Right lobe of liver (tissue), 6 donors: ENCODE data around the gene MIA. TPM values are rescaled to one million over a fixed set of nuclear protein-coding genes. Genes with fewer than 3 reads are reported as not detected.

ENCODE experiments used
- ATAC-seq, 4 donors: fragments of 200-7000 bp; cut with Tn5 transposase; one replicate each; pipeline ENCODE4 v1.9.1; 2020; ENCODE audit warnings: mild to moderate bottlenecking in 4 of 4, moderate library complexity in 4 of 4
- DNase-seq, 3 donors: peaks; one replicate each; pipeline ENCODE4 v3.0.0-alpha.2; 2020
- H3K27ac ChIP-seq, 3 donors: fragments of 200-600 bp; one replicate each; pipeline ENCODE4 v1.8.0; 2022
- H3K27me3 ChIP-seq, 2 donors: fragments of 200-600 bp; one replicate each; pipeline ENCODE4 v1.8.0; 2022
- H3K36me3 ChIP-seq, 4 donors: fragments of 200-600 bp; sonication (generic) in 1 of 4; one replicate each; pipeline versions ENCODE4 v1.5.1 to v1.8.0; 2017 to 2022; ENCODE audit warnings: control low read depth in 1 of 4
- H3K4me1 ChIP-seq, 4 donors: fragments of 200-600 bp; sonication (generic) in 1 of 4; one replicate each; pipeline versions ENCODE4 v1.5.1 to v1.8.0; 2017 to 2022; ENCODE audit warnings: control low read depth in 1 of 4
- H3K4me3 ChIP-seq, 3 donors: fragments of 200-600 bp; one replicate each; pipeline ENCODE4 v1.8.0; 2022
- H3K9me3 ChIP-seq, 4 donors: fragments of 200-600 bp; sonication (generic) in 1 of 4; one replicate each; pipeline versions ENCODE4 v1.5.1 to v1.8.0; 2017 to 2022; ENCODE audit warnings: control low read depth in 1 of 4
- POLR2A ChIP-seq: fragments of 450-650 bp; IDR thresholded peaks from one replicate; pipeline ENCODE4 v1.6.1; 2017; ENCODE audit warnings: antibody characterized with exemption, mild to moderate bottlenecking
- WGBS: methylation state at CpG from one replicate; pipeline ENCODE4 v1.1.6; 2018; ENCODE audit warnings: low coverage, low lambda C conversion rate; ENCODE audit not compliant: insufficient coverage; ENCODE audit errors: missing lambda C conversion rate; 5-methylcytosine and 5-hydroxymethylcytosine counted together
- intact Hi-C, 2 donors: fragments of 100-400 bp; cut with DNase I; formaldehyde crosslinking; loops; one replicate each; pipeline versions ENCODE4 v1.11.2 to v1.14.1; 2022
- total RNA-seq, 6 experiments: library from RNA; depleted of rRNA in 2 of 6; stranded (reverse); fragments of >200 nt in 2 of 6; fragmentation: NEBNext Ultra II Directional in 3 of 6; extraction: Animal tissue kit (Norgen Biotek cat#: 25700) in 3 of 6; gene quantifications; one replicate each; pipeline versions ENCODE4 v1.1.0 to v1.2.4, GENCODE V29; 2016 to 2023
- TF ChIP-seq, protein P1 (sequence below), 4 donors: fragments of 200-600 bp in 3 of 4; fragments of 450-650 bp in 1 of 4; IDR thresholded peaks; one replicate each; pipeline versions ENCODE4 v1.5.1 to v1.8.0; 2016 to 2022; ENCODE audit warnings: antibody characterized with exemption in 4 of 4, mild to moderate bottlenecking in 2 of 4
- donor health status: DM: no; HTN: yes; CAD: no.
- donor health status: DM: no; HTN: no; CAD: no.
- donor health status: DM: no; HTN: no; CAD: no.
- donor health status: DM: no; HTN: yes; CAD: no.
- donor health status: DM: no; HTN: yes; CAD: no.

The MIA gene
- total RNA-seq, 6 experiments from 2014 or later, result 0.86 to 1.9 (median 1.1) TPM; not detected in 3

DNA sequence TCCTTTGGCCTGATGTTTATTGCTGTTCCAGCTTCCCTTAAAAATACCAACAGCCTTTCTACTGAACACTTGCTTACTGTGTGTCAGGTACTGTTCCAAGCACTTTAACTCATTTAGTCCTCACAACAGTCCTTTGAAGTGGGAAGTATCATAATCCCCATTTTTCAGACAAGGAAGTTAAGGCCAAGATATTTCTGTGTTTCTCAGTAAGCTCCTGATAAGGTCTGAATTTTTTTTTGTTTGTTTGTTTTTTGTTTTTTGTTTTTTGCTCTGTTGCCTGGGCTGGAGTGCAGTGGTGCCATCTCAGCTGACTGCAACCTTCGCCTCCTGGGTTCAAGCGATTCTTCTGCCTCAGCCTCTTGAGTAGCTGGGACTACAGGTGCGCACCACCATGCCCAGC lies 16.8 kb upstream of the MIA start:
- ATAC-seq (no peak), DNase-seq (no peak)
- Histone ChIP-seq H3K36me3 (peaks cover 17 to 76% (median 48%) of the 10 kb centered on the region in 4 donors), H3K9me3 (no peaks in the 10 kb centered on the region), H3K4me1 (peaks cover 0 to 34% (median 11%) of the 10 kb centered on the region in 4 donors), H3K4me3 (no peak overlapping the region), H3K27me3 (no peaks in the 10 kb centered on the region), H3K27ac (no peak overlapping the region)
- TF ChIP-seq POLR2A, result no peak
- TF ChIP-seq, protein P1, sequence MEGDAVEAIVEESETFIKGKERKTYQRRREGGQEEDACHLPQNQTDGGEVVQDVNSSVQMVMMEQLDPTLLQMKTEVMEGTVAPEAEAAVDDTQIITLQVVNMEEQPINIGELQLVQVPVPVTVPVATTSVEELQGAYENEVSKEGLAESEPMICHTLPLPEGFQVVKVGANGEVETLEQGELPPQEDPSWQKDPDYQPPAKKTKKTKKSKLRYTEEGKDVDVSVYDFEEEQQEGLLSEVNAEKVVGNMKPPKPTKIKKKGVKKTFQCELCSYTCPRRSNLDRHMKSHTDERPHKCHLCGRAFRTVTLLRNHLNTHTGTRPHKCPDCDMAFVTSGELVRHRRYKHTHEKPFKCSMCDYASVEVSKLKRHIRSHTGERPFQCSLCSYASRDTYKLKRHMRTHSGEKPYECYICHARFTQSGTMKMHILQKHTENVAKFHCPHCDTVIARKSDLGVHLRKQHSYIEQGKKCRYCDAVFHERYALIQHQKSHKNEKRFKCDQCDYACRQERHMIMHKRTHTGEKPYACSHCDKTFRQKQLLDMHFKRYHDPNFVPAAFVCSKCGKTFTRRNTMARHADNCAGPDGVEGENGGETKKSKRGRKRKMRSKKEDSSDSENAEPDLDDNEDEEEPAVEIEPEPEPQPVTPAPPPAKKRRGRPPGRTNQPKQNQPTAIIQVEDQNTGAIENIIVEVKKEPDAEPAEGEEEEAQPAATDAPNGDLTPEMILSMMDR (IDR thresholded peaks at IDR 0.05), result no peak
- intact Hi-C loops, result no loop called here
- WGBS, result 94% methylated on average over 2 of the region's 3 CpGs

DNA sequence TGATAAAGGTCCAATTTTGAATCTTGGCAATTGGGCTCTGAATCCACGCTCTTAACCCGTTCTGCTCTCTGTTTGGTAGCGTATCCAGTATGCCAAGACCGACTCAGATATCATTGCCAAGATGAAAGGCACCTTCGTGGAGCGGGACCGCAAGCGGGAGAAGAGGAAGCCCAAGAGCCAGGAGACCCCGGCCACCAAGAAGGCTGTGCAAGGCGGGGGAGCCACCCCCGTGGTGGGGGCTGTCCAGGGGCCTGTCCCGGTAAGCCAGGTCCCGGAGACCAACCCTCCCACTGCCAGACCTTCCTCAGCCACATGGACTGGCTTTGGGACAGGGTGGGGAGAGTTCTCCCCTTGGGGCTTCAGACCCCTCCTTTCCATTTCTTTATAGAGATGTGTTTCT lies 16.0 kb upstream of the MIA start:
- peaks cover 0 to 26% (median 7%) of the 10 kb centered on the region in 4 donors for H3K4me1 ChIP-seq
- H3K27ac ChIP-seq, result no peak overlapping the region
- 83% methylated on average over 1 of the region's 13 CpGs for WGBS
- DNase-seq, result no peak
- H3K9me3 ChIP-seq, result no peaks in the 10 kb centered on the region
- peaks cover 22 to 84% (median 55%) of the 10 kb centered on the region in 4 donors for H3K36me3 ChIP-seq
- H3K27me3 ChIP-seq, result no peaks in the 10 kb centered on the region
- ATAC-seq, result no peak
- H3K4me3 ChIP-seq, result no peak overlapping the region
- TF ChIP-seq, protein P1 (IDR thresholded peaks at IDR 0.05), result no peak
- TF ChIP-seq POLR2A, result no peak
- intact Hi-C loops, result no loop called here

DNA sequence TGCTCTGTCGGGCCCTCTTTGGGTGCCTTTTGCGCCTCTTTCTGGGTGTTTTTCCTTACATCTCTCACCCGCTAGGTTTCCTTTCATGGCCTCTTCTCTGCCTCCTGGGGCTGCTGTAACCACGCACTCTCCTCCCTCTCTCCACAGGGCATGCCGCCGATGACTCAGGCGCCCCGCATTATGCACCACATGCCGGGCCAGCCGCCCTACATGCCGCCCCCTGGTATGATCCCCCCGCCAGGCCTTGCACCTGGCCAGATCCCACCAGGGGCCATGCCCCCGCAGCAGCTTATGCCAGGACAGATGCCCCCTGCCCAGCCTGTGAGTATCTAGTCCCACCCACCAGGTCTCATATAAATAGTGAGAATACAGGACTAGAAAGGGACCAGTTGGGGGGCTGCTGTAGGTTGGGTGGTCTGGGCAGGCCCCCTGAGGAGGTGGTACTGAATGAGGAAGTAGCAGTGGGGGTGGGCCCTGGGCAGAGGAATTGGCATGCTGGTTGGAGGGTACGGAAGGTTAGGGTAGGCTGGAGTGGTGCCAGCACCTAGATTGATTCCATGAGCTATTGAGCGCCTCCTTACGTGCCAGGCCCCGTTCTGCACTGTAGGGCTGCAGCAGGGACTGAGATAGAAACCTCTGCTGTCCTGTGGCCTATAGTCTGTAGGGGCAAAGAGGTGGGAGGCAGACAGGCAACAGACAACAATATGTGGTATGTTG lies 12.4 kb upstream of the MIA start:
- no peaks in the 10 kb centered on the region for H3K9me3 ChIP-seq
- intact Hi-C loops, result no loop called here
- peaks cover 38 to 91% (median 60%) of the 10 kb centered on the region in 4 donors for H3K36me3 ChIP-seq
- no peak for ATAC-seq
- peak overlapping the region in 2 of 3 donors; percentile 0 to 38 for H3K27ac ChIP-seq
- 94% methylated on average over 5 of the region's 17 CpGs for WGBS
- H3K27me3 ChIP-seq, result no peaks in the 10 kb centered on the region
- H3K4me1 ChIP-seq, result no peaks in the 10 kb centered on the region
- no peak overlapping the region for H3K4me3 ChIP-seq
- TF ChIP-seq, protein P1 (IDR thresholded peaks at IDR 0.05), result no peak
- TF ChIP-seq POLR2A, result no peak
- DNase-seq, result no peak

DNA sequence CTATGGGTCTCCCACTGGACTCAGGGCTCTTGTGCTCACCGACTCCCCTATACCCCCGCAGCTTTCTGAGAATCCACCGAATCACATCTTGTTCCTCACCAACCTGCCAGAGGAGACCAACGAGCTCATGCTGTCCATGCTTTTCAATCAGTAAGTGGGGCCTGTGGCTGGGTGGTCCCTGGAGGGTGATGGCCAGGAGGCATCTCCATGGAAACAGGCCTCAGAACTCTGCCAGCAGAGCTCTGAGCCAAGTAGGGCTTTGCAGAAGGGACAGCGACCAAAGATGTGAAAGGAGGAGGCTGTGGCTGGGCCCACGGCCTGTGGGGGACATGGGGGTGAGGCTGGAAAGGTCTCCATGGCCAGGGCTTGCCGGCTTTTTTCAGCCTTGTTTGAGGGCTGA lies 11.8 kb upstream of the MIA start:
- WGBS, result 100% methylated on average over 2 of the region's 7 CpGs
- no peaks in the 10 kb centered on the region for H3K9me3 ChIP-seq
- ATAC-seq (no peak), DNase-seq (no peak)
- H3K36me3 ChIP-seq, result peaks cover 33 to 85% (median 55%) of the 10 kb centered on the region in 4 donors
- no peaks in the 10 kb centered on the region for H3K27me3 ChIP-seq
- no peak overlapping the region for H3K4me3 ChIP-seq
- H3K4me1 ChIP-seq, result no peaks in the 10 kb centered on the region
- TF ChIP-seq, protein P1 (IDR thresholded peaks at IDR 0.05), result no peak
- no peak for TF ChIP-seq POLR2A
- intact Hi-C loops, result no loop called here
- H3K27ac ChIP-seq, result no peak overlapping the region
